ENCODE data around the gene SELENON. TPM values are rescaled to one million over a fixed set of nuclear protein-coding genes. Genes with fewer than 3 reads are reported as not detected.

The SELENON gene
- polyA plus RNA-seq, 2 of the 4 experiments (the other 2 are of a cell fraction), result 16.6 to 41.1 TPM

DNA sequence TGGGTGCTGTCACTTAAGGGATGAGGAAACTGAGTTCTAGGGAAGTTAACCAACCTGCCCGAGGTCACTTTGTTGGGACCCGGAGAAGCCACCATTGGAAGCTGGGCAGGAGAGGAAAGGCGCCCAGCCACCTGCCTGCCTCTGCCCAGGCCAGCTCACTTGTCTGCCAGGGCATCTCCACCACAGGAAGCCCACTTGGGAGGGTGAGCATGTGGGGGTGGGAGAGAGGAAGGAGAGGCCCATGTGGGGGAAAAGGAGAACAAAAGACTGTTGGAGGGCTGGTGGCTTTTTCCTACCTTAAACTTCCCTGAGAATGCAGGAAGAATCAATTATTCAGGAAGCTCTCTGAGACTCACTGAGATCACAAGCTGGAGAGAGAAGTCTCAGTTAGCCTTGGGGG is 43.8 kb upstream of the SELENON start (continued):
- TF ChIP-seq BCL3 (IDR thresholded peaks at IDR 0.05), result no peak
- TF ChIP-seq TFCP2L1 (CRISPR knock-in tag; IDR thresholded peaks at IDR 0.05), result no peak
- no peak for TF ChIP-seq RFX5 (IDR thresholded peaks at IDR 0.05)
- no peak for TF ChIP-seq RCOR1 (IDR thresholded peaks at IDR 0.05; ENCODE audit: low read depth, low read length)
- TF ChIP-seq JUN (IDR thresholded peaks at IDR 0.05), result no peak

GRCh38 chr1:25757151-25757845 is 42.7 kb upstream of the SELENON start:
- ChIA-PET POLR2A (no interaction called here), CTCF (interaction anchor here (1.0 to 1.5 kb wide), 3 partner anchors 14 to 17 kb away, joined by 3 to 4 read pairs (median 4); no protein-coding TSS in a partner anchor)
- H3K9me3 ChIP-seq, result no peaks in the 10 kb centered on the region
- H3K27ac ChIP-seq, result no peak overlapping the region
- H3K4me3 ChIP-seq, result no peak overlapping the region
- ATAC-seq (no peak), DNase-seq (ENCODE audit: low read depth in 1 of 2, low spot score in 1 of 2) (no peak), FAIRE-seq (no peak)
- TF ChIP-seq RCOR1 (IDR thresholded peaks at IDR 0.05; ENCODE audit: low read depth, low read length), result no peak
- no peak for TF ChIP-seq MAX (IDR thresholded peaks at IDR 0.05)
- TF ChIP-seq CBX2 (IDR thresholded peaks at IDR 0.05; ENCODE audit: borderline replicate concordance, low read depth), result no peak
- TF ChIP-seq CEBPB (IDR thresholded peaks at IDR 0.05), result no peak
- no peak for TF ChIP-seq JUNB (IDR thresholded peaks at IDR 0.05)
- TF ChIP-seq GATA3 (IDR thresholded peaks at IDR 0.05; ENCODE audit: borderline replicate concordance), result no peak
- TF ChIP-seq RARB (CRISPR knock-in tag; IDR thresholded peaks at IDR 0.05), result no peak
- TF ChIP-seq ESRRA (IDR thresholded peaks at IDR 0.05; ENCODE audit: borderline replicate concordance, low read length), result no peak
- TF ChIP-seq HEYL (CRISPR knock-in tag; IDR thresholded peaks at IDR 0.05), result no peak
- TF ChIP-seq, protein P1, sequence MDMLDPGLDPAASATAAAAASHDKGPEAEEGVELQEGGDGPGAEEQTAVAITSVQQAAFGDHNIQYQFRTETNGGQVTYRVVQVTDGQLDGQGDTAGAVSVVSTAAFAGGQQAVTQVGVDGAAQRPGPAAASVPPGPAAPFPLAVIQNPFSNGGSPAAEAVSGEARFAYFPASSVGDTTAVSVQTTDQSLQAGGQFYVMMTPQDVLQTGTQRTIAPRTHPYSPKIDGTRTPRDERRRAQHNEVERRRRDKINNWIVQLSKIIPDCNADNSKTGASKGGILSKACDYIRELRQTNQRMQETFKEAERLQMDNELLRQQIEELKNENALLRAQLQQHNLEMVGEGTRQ (IDR thresholded peaks at IDR 0.05), result no peak
- no peak for TF ChIP-seq EP300 (IDR thresholded peaks at IDR 0.05)
- TF ChIP-seq ELK1 (IDR thresholded peaks at IDR 0.05; ENCODE audit: low read depth, low read length), result no peak
- TF ChIP-seq POLR2A (IDR thresholded peaks at IDR 0.05; ENCODE audit: low read length), result no peak
- TF ChIP-seq NPAS2 (CRISPR knock-in tag; IDR thresholded peaks at IDR 0.05; ENCODE audit: borderline replicate concordance), result no peak
- TF ChIP-seq EHMT2 (IDR thresholded peaks at IDR 0.05; ENCODE audit: low read depth), result no peak
- TF ChIP-seq SMC3 (IDR thresholded peaks at IDR 0.05), result no peak
- no peak for TF ChIP-seq FOSB (CRISPR knock-in tag; IDR thresholded peaks at IDR 0.05)
- H3K4me1 ChIP-seq, result no peaks in the 10 kb centered on the region
- 67% methylated on average over 4 of the region's 12 CpGs for WGBS (ENCODE audit: missing lambda C conversion rate)
- H3K4me2 ChIP-seq, result no peak overlapping the region

DNA sequence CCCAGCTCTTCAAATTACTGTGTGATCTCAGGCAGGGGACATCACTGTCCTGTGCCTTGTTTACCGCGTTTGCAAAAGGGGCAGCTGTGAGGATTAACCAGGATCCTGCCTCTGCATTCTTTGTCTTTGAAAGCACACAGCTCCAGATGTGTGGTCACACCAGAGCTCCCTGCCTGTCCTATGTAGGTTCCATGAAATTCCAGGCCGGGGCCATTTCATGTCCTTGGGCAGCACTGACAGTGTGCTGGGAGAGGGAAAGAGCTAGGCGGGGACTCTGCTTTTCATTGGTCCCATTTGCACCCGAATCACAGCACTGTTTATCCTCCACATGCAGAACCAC is 42.2 kb upstream of the SELENON start:
- ChIA-PET POLR2A (no interaction called here), CTCF (interaction anchor here (1.0 to 1.5 kb wide), 3 partner anchors 14 to 16 kb away, joined by 3 to 4 read pairs (median 4); no protein-coding TSS in a partner anchor)
- Histone ChIP-seq H3K4me2 (no peak overlapping the region), H3K4me3 (no peak overlapping the region), H3K27ac (no peak overlapping the region), H3K9me3 (no peaks in the 10 kb centered on the region), H3K4me1 (no peaks in the 10 kb centered on the region)
- WGBS (ENCODE audit: missing lambda C conversion rate), result 45% methylated on average over 3 of the region's 5 CpGs
- ATAC-seq (no peak), FAIRE-seq (no peak), DNase-seq (ENCODE audit: low read depth in 1 of 2, low spot score in 1 of 2) (no peak)
- no peak for TF ChIP-seq ZC3H11A (IDR thresholded peaks at IDR 0.05)
